ENCODE measurements around the gene KCNK10. TPM values are rescaled to one million over a fixed set of nuclear protein-coding genes. Genes with fewer than 3 reads are reported as not detected.

KCNK10 gene
- total RNA-seq, 4 donors from 2014 or later = not detected

DNA sequence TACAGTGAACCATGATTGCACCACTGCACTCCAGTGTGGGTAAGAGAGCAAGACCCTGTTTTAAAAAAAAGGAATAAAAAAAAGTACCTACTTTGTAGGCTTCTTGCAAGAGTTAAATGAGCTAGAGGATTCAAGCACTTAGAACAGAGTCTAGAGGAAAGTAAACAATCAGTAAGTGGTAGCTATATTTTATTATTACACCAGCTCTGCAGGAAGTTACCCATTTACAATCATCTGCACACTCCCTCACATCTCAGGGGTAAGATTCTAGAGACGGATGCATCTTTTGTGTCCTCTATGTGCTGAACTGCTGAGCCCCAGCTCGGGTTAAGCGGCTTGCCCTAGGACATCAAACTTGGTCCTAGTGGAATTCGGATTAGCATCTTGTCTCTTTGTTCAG lies 67.3 kb downstream of the KCNK10 start:
- Histone ChIP-seq H3K4me1 (no peaks in the 10 kb centered on the region), H3K9me3 (no peaks in the 10 kb centered on the region), H3K36me3 (no peaks in the 10 kb centered on the region), H3K27ac (no peak overlapping the region), H3K27me3 (no peaks in the 10 kb centered on the region), H3K4me3 (no peak overlapping the region)
- ATAC-seq (no peak), DNase-seq (no peak)
- in situ Hi-C loops (cut with MboI; ENCODE audit: low sequenced_read_pairs in 4 of 4) (no loop called here), intact Hi-C loops (cut with DNase I; ENCODE audit: low total_unique reads) (no loop called here)
- TF ChIP-seq, protein P1, sequence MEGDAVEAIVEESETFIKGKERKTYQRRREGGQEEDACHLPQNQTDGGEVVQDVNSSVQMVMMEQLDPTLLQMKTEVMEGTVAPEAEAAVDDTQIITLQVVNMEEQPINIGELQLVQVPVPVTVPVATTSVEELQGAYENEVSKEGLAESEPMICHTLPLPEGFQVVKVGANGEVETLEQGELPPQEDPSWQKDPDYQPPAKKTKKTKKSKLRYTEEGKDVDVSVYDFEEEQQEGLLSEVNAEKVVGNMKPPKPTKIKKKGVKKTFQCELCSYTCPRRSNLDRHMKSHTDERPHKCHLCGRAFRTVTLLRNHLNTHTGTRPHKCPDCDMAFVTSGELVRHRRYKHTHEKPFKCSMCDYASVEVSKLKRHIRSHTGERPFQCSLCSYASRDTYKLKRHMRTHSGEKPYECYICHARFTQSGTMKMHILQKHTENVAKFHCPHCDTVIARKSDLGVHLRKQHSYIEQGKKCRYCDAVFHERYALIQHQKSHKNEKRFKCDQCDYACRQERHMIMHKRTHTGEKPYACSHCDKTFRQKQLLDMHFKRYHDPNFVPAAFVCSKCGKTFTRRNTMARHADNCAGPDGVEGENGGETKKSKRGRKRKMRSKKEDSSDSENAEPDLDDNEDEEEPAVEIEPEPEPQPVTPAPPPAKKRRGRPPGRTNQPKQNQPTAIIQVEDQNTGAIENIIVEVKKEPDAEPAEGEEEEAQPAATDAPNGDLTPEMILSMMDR (IDR thresholded peaks at IDR 0.05 in 4 of 5, conservative IDR thresholded peaks at IDR 0.05 in 1 of 5) = no peak
- TF ChIP-seq POLR2A (IDR thresholded peaks at IDR 0.05) = no peak

- Histone ChIP-seq H3K4me3 (no peak overlapping the region), H3K4me1 (no peaks in the 10 kb centered on the region), H3K36me3 (no peaks in the 10 kb centered on the region), H3K27ac (no peak overlapping the region), H3K27me3 (no peaks in the 10 kb centered on the region), H3K9me3 (no peaks in the 10 kb centered on the region)
- ATAC-seq (no peak), DNase-seq (no peak)
- in situ Hi-C loops (cut with MboI; ENCODE audit: low sequenced_read_pairs in 4 of 4) = no loop called here
- intact Hi-C loops (cut with DNase I; ENCODE audit: low total_unique reads) = no loop called here
- TF ChIP-seq, protein P1 (IDR thresholded peaks at IDR 0.05 in 4 of 5, conservative IDR thresholded peaks at IDR 0.05 in 1 of 5) = no peak
- no peak for TF ChIP-seq POLR2A (IDR thresholded peaks at IDR 0.05)
These were observed 67.9 kb downstream of the KCNK10 start for GRCh38 chr14:88255196-88255595.

DNA sequence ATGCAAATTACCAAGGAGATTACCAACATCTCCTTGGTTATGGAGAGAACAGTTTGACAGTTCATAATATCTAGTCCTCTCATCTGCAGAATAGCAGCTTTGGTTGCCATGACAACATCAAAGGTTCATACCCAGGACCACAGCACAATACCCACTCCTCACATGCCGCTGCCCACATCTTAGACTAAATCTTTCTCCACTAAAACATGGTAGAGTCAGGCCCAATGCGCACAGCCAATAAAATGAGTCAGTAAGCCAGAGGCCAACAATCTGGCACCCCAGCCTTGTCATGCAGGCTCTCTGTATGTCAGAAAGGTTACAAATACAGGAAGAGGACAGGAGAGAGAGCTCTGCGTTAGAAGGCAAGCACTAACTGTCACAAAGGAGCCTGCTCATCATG lies 70.6 kb downstream of the KCNK10 start:
- ATAC-seq = no peak
- H3K27me3 ChIP-seq = no peaks in the 10 kb centered on the region
- no peaks in the 10 kb centered on the region for H3K9me3 ChIP-seq
- H3K36me3 ChIP-seq = no peaks in the 10 kb centered on the region
- intact Hi-C loops (cut with DNase I; ENCODE audit: low total_unique reads) = no loop called here
- DNase-seq = no peak
- H3K4me3 ChIP-seq = no peak overlapping the region
- TF ChIP-seq, protein P1 (IDR thresholded peaks at IDR 0.05 in 4 of 5, conservative IDR thresholded peaks at IDR 0.05 in 1 of 5) = no peak
- TF ChIP-seq POLR2A (IDR thresholded peaks at IDR 0.05) = no peak
- in situ Hi-C loops (cut with MboI; ENCODE audit: low sequenced_read_pairs in 4 of 4) = no loop called here
- H3K4me1 ChIP-seq = no peaks in the 10 kb centered on the region
- no peak overlapping the region for H3K27ac ChIP-seq

GRCh38 chr14:88251650-88252049 lies 71.4 kb downstream of the KCNK10 start:
- DNase-seq = no peak
- ATAC-seq = no peak
- Histone ChIP-seq H3K27ac (no peak overlapping the region), H3K36me3 (no peaks in the 10 kb centered on the region), H3K9me3 (no peaks in the 10 kb centered on the region), H3K4me1 (no peaks in the 10 kb centered on the region), H3K27me3 (no peaks in the 10 kb centered on the region), H3K4me3 (no peak overlapping the region)
- intact Hi-C loops (cut with DNase I; ENCODE audit: low total_unique reads) (no loop called here), in situ Hi-C loops (cut with MboI; ENCODE audit: low sequenced_read_pairs in 4 of 4) (no loop called here)
- TF ChIP-seq, protein P1 (IDR thresholded peaks at IDR 0.05 in 4 of 5, conservative IDR thresholded peaks at IDR 0.05 in 1 of 5) = no peak
- no peak for TF ChIP-seq POLR2A (IDR thresholded peaks at IDR 0.05)

- no peak overlapping the region for H3K27ac ChIP-seq
- TF ChIP-seq POLR2A (IDR thresholded peaks at IDR 0.05) = no peak
- TF ChIP-seq, protein P1 (IDR thresholded peaks at IDR 0.05 in 4 of 5, conservative IDR thresholded peaks at IDR 0.05 in 1 of 5) = no peak
- ATAC-seq (no peak), DNase-seq (no peak)
- intact Hi-C loops (cut with DNase I; ENCODE audit: low total_unique reads) = no loop called here
- H3K4me1 ChIP-seq = no peaks in the 10 kb centered on the region
- no peaks in the 10 kb centered on the region for H3K27me3 ChIP-seq
- no peaks in the 10 kb centered on the region for H3K36me3 ChIP-seq
- in situ Hi-C loops (cut with MboI; ENCODE audit: low sequenced_read_pairs in 4 of 4) = no loop called here
- no peak overlapping the region for H3K4me3 ChIP-seq
- no peaks in the 10 kb centered on the region for H3K9me3 ChIP-seq
These were observed 73.8 kb downstream of the KCNK10 start for GRCh38 chr14:88249266-88249665.

Data from gastrocnemius medialis (tissue), 4 donors.